Endothelial cell (in vitro differentiated cells): ENCODE measurements around the gene FXYD7. TPM values are rescaled to one million over a fixed set of nuclear protein-coding genes. Genes with fewer than 3 reads are reported as not detected.

ENCODE experiments used
- DNase-seq: peaks from one replicate; pipeline ENCODE4 v3.0.0; 2021; ENCODE audit warnings: low spot score
- H3K27ac Mint-ChIP-seq: one replicate; pipeline ENCODE4 v1.8.0; 2021; ENCODE audit warnings: mixed read lengths, inconsistent platforms; ENCODE audit not compliant: unreplicated experiment
- H3K27me3 Mint-ChIP-seq: one replicate; pipeline ENCODE4 v1.8.0; 2021; ENCODE audit warnings: mild to moderate bottlenecking, moderate library complexity, mixed read lengths, inconsistent platforms; ENCODE audit not compliant: unreplicated experiment
- H3K36me3 Mint-ChIP-seq: one replicate; pipeline ENCODE4 v1.8.0; 2021; ENCODE audit warnings: mild to moderate bottlenecking, low read depth, mixed read lengths, inconsistent platforms; ENCODE audit not compliant: unreplicated experiment
- H3K4me1 Mint-ChIP-seq: one replicate; pipeline ENCODE4 v1.8.0; 2021; ENCODE audit warnings: mild to moderate bottlenecking, mixed read lengths, inconsistent platforms; ENCODE audit not compliant: unreplicated experiment
- H3K4me3 Mint-ChIP-seq: one replicate; pipeline ENCODE4 v1.8.0; 2021; ENCODE audit warnings: mild to moderate bottlenecking, mixed read lengths, inconsistent platforms; ENCODE audit not compliant: unreplicated experiment
- H3K9me3 Mint-ChIP-seq: one replicate; pipeline ENCODE4 v1.8.0; 2021; ENCODE audit warnings: mixed read lengths, inconsistent platforms; ENCODE audit not compliant: unreplicated experiment
- CTCF ChIP-seq: fragments of 200-600 bp; sonication (generic); IDR thresholded peaks from one replicate; pipeline ENCODE4 v1.5.0; 2021; ENCODE audit warnings: antibody characterized with exemption; ENCODE audit not compliant: unreplicated experiment
- total RNA-seq: library from RNA; stranded (reverse); fragmentation: NEBNext Ultra II Directional; extraction: Animal tissue kit (Norgen Biotek cat#: 25700); gene quantifications from one replicate; pipeline ENCODE4 v1.2.1, GENCODE V29; 2021; ENCODE audit not compliant: unreplicated experiment

Gene FXYD7
- total RNA-seq, 1 donor from 2014 or later = 0.67 TPM

GRCh38 chr19:35202722-35203688, 60.0 kb downstream of the FXYD7 start:
- peaks cover 7% of the 10 kb centered on the region for H3K27me3 Mint-ChIP-seq
- no peak for TF ChIP-seq CTCF
- no peak for DNase-seq
- H3K4me3 Mint-ChIP-seq = no peak overlapping the region
- peaks cover 2% of the 10 kb centered on the region for H3K36me3 Mint-ChIP-seq
- no peak overlapping the region for H3K27ac Mint-ChIP-seq
- no peaks in the 10 kb centered on the region for H3K9me3 Mint-ChIP-seq
- peaks cover 9% of the 10 kb centered on the region for H3K4me1 Mint-ChIP-seq

Other genes with a start within 250 kb of the FXYD7 start
- 6.9 TPM for gene ZNF30, start 216.4 kb upstream of the FXYD7 start, total RNA-seq
- 68.6 TPM for gene ZNF792, start 179.0 kb upstream of the FXYD7 start, total RNA-seq
- 156 TPM for gene GRAMD1A, start 142.9 kb upstream of the FXYD7 start, total RNA-seq
- 0.62 TPM for gene SCN1B, start 112.8 kb upstream of the FXYD7 start, total RNA-seq
- 1.3 TPM for gene HPN, start 101.5 kb upstream of the FXYD7 start, total RNA-seq
- gene FXYD3, start 27.4 kb upstream of the FXYD7 start, total RNA-seq = not detected
- gene LGI4, start 8.2 kb upstream of the FXYD7 start, total RNA-seq = 0.10 TPM
- not detected for gene FXYD1, start 4.4 kb upstream of the FXYD7 start, total RNA-seq
- gene FXYD5, start 11.5 kb downstream of the FXYD7 start, total RNA-seq = 78.7 TPM
- not detected for gene FAM187B, start 85.5 kb downstream of the FXYD7 start, total RNA-seq
- 35.9 TPM for gene LSR, start 105.7 kb downstream of the FXYD7 start, total RNA-seq
- gene USF2, start 125.7 kb downstream of the FXYD7 start, total RNA-seq = 92.2 TPM
- gene HAMP, start 139.3 kb downstream of the FXYD7 start, total RNA-seq = 0.74 TPM
- not detected for gene MAG, start 148.9 kb downstream of the FXYD7 start, total RNA-seq
- not detected for gene CD22, start 185.9 kb downstream of the FXYD7 start, total RNA-seq
- not detected for gene FFAR1, start 204.6 kb downstream of the FXYD7 start, total RNA-seq
- gene FFAR3, start 215.2 kb downstream of the FXYD7 start, total RNA-seq = not detected
- gene GPR42, start 227.8 kb downstream of the FXYD7 start, total RNA-seq = not detected